SK-N-SH (cell line): ENCODE results near the gene RHNO1. TPM values are rescaled to one million over a fixed set of nuclear protein-coding genes. Genes with fewer than 3 reads are reported as not detected.

ENCODE experiments used
- CTCF ChIA-PET: fragments of 300-600, 350-600 bp; formaldehyde crosslinking; extraction: SDS; loops from one replicate; lab custom pipeline; 2021; lab: Yijun Ruan, JAX
- POLR2A ChIA-PET: fragments of 350-600 bp; sonication (Branson Sonifier 250); formaldehyde crosslinking; extraction: SDS; loops from one replicate; lab custom pipeline; 2020; ENCODE audit warnings: antibody characterized with exemption, inconsistent platforms; lab: Yijun Ruan, JAX
- DNase-seq: peaks from one replicate; pipeline ENCODE4 v3.0.0; 2012
- H2AFZ ChIP-seq: fragments of 200-600 bp; sonication (generic); 2 replicates; pipeline ENCODE4 v1.8.1; 2016; ENCODE audit warnings: antibody characterized with exemption, mild to moderate bottlenecking, low read depth
- H3F3A ChIP-seq: fragments of 200-600 bp; sonication (generic); replicated peaks from 2 replicates; pipeline ENCODE3; 2016; ENCODE audit warnings: antibody characterized with exemption, mild to moderate bottlenecking; ENCODE audit not compliant: insufficient read depth
- H3K27ac ChIP-seq, 2 experiments: fragments of 200-500 bp in 1 of 2; fragments of 200-600 bp in 1 of 2; sonication (Bioruptor generic) in 1 of 2; sonication (generic), shearing (Covaris generic) in 1 of 2; 2 replicates each; pipeline versions ENCODE4 v1.5.1 to v1.6.1; 2014 to 2016; ENCODE audit warnings: low read depth in 2 of 2, inconsistent platforms in 1 of 2, low read length in 1 of 2, mild to moderate bottlenecking in 1 of 2, mixed read lengths in 1 of 2
- H3K27me3 ChIP-seq: fragments of 200-600 bp; sonication (generic), shearing (Covaris generic); 2 replicates; pipeline ENCODE4 v1.6.1; 2016; ENCODE audit warnings: mixed run types; ENCODE audit not compliant: insufficient read depth
- H3K36me3 ChIP-seq, 2 experiments: fragments of 200-500 bp in 1 of 2; fragments of 200-600 bp in 1 of 2; sonication (Bioruptor generic) in 1 of 2; sonication (generic) in 1 of 2; replicated peaks in 1 of 2; 2 replicates each; pipeline versions ENCODE3 to v1.5.1; 2014 to 2016; ENCODE audit warnings: low read length in 1 of 2, mild to moderate bottlenecking in 1 of 2; ENCODE audit not compliant: insufficient read depth in 2 of 2, control insufficient read depth in 1 of 2
- H3K4me1 ChIP-seq, 2 experiments: fragments of 200-500 bp in 1 of 2; fragments of 200-600 bp in 1 of 2; sonication (Bioruptor generic) in 1 of 2; sonication (generic), shearing (Covaris generic) in 1 of 2; 2 replicates each; pipeline versions ENCODE4 v1.5.1 to v1.6.1; 2014 to 2016; ENCODE audit warnings: low read depth in 1 of 2, low read length in 1 of 2, mixed run types in 1 of 2; ENCODE audit not compliant: insufficient read depth in 2 of 2, control insufficient read depth in 1 of 2
- H3K4me2 ChIP-seq: fragments of 200-600 bp; sonication (generic), shearing (Covaris generic); 2 replicates; pipeline ENCODE4 v1.6.1; 2017; ENCODE audit warnings: mixed run types
- H3K4me3 ChIP-seq, 2 experiments: fragments of 200-500 bp in 1 of 2; fragments of 200-600 bp in 1 of 2; sonication (Bioruptor generic) in 1 of 2; sonication (generic), shearing (Covaris generic) in 1 of 2; 2 replicates each; pipeline versions ENCODE4 v1.5.1 to v1.8.1; 2014 to 2016; ENCODE audit warnings: low read depth in 2 of 2, inconsistent platforms in 1 of 2, low read length in 1 of 2, mild to moderate bottlenecking in 1 of 2, mixed read lengths in 1 of 2, moderate library complexity in 1 of 2
- H3K79me2 ChIP-seq: fragments of 200-600 bp; sonication (generic); 2 replicates; pipeline ENCODE4 v1.8.1; 2017; ENCODE audit warnings: mild to moderate bottlenecking; ENCODE audit not compliant: insufficient read depth
- H3K9ac ChIP-seq: fragments of 200-600 bp; sonication (generic); 2 replicates; pipeline ENCODE4 v1.6.1; 2017; ENCODE audit warnings: mixed run types
- H3K9me2 ChIP-seq: fragments of 200-600 bp; sonication (generic); 2 replicates; pipeline ENCODE4 v1.6.1; 2017; ENCODE audit warnings: mixed run types
- H3K9me3 ChIP-seq: fragments of 200-600 bp; sonication (generic); 2 replicates; pipeline ENCODE4 v1.6.1; 2017; ENCODE audit warnings: mixed run types, mild to moderate bottlenecking, moderate library complexity
- H4K20me1 ChIP-seq: fragments of 200-600 bp; sonication (generic); 2 replicates; pipeline ENCODE4 v1.6.1; 2017; ENCODE audit warnings: mild to moderate bottlenecking, mixed run types; ENCODE audit not compliant: insufficient read depth
- EP300 ChIP-seq, 2 experiments: IDR thresholded peaks; 2 replicates each; pipeline versions ENCODE4 v1.4.0 to v1.6.1; 2012; ENCODE audit warnings: borderline replicate concordance in 1 of 2, low read depth in 1 of 2, low read length in 1 of 2
- GABPA ChIP-seq: IDR thresholded peaks from 2 replicates; pipeline ENCODE4 v1.4.0; 2012; ENCODE audit warnings: low read depth, mild to moderate bottlenecking
- JUND ChIP-seq: IDR thresholded peaks from 2 replicates; pipeline ENCODE4 v1.4.0; 2012
- MXI1 ChIP-seq: IDR thresholded peaks from 2 replicates; pipeline ENCODE4 v1.6.1; 2012; ENCODE audit warnings: mild to moderate bottlenecking, low read depth, low read length, improper control_type of control experiment
- NFIC ChIP-seq: IDR thresholded peaks from 2 replicates; pipeline ENCODE4 v1.4.0; 2012; ENCODE audit warnings: borderline replicate concordance
- NRF1 ChIP-seq: IDR thresholded peaks from 2 replicates; pipeline ENCODE4 v1.6.1; 2012; ENCODE audit warnings: low read depth, mild to moderate bottlenecking, low read length
- RFX5 ChIP-seq: IDR thresholded peaks from 2 replicates; pipeline ENCODE4 v1.6.1; 2012; ENCODE audit warnings: mild to moderate bottlenecking, improper control_type of control experiment, low read length
- TEAD4 ChIP-seq: IDR thresholded peaks from 2 replicates; pipeline ENCODE4 v1.4.0; 2012; ENCODE audit warnings: mild to moderate bottlenecking, borderline replicate concordance; ENCODE audit not compliant: insufficient read depth
- WGBS: methylation state at CpG from one replicate; pipeline ENCODE4 v1.1.6; 2017; ENCODE audit warnings: low lambda C conversion rate; 5-methylcytosine and 5-hydroxymethylcytosine counted together
- polyA plus RNA-seq, 3 experiments: library from polyadenylated mRNA; depleted of rRNA; stranded (reverse); fragments of >200 nt; gene quantifications; 2 replicates each; pipeline ENCODE4 v1.2.3, GENCODE V29; 2012
- TF ChIP-seq, protein P1 (sequence below): IDR thresholded peaks from 2 replicates; pipeline ENCODE4 v1.4.0; 2012; ENCODE audit warnings: low read depth, borderline replicate concordance
- TF ChIP-seq, protein P2 (sequence below): fragments of 150-350 bp; IDR thresholded peaks from 2 replicates; pipeline ENCODE4 v1.6.1; 2016; ENCODE audit warnings: mild to moderate bottlenecking, low read depth, low read length

The RHNO1 gene
- polyA plus RNA-seq, 1 of the 3 experiments (the other 2 are of a cell fraction): 28.9 TPM

DNA sequence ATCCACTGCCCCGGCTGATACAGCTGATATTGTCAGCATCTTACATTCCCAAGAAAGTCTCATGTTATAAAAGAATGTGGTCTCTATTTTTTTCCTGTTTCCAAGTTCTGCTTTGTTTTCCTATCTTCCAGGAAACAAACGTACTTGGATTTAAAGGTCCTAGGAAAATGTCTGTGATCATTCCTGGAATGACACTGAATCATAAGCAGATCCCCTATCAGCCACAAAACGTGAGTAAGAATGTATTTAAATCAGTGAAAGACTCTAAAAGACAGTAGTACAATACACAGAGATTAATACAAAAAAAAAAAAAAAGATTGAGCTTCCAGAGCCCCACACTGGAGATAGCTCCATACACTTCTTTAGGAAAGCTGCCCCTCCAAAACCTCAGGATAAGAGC is 60.5 kb downstream of the RHNO1 start:
- CTCF ChIA-PET: interaction anchor here (1.8 kb wide), 1 partner anchor 52 kb away, joined by 5 read pairs; no protein-coding TSS in a partner anchor
- DNase-seq: no peak
- Histone ChIP-seq H3K9ac (no peak overlapping the region), H3K79me2 (no peaks in the 10 kb centered on the region), H3F3A (no peaks in the 10 kb centered on the region), H2AFZ (no peak overlapping the region), H3K9me2 (no peaks in the 10 kb centered on the region), H3K27me3 (no peaks in the 10 kb centered on the region), H3K27ac (no peak overlapping the region), H3K4me1 (no peaks in the 10 kb centered on the region), H3K4me2 (no peak overlapping the region), H4K20me1 (no peaks in the 10 kb centered on the region), H3K36me3 (peaks cover 34 to 51% of the 10 kb centered on the region in 2 experiments), H3K4me3 (no peak overlapping the region), H3K9me3 (no peaks in the 10 kb centered on the region)
- POLR2A ChIA-PET: no interaction called here
- WGBS: 91% methylated on average over 3 of the region's 3 CpGs
- TF ChIP-seq NRF1 (no peak), NFIC (no peak), MXI1 (no peak), GABPA (no peak), JUND (no peak), TEAD4 (no peak), RFX5 (no peak), EP300 (IDR thresholded peaks at IDR 0.05; ENCODE audit: borderline replicate concordance in 1 of 2, low read depth in 1 of 2, low read length in 1 of 2) (no peak)
- TF ChIP-seq, protein P1, sequence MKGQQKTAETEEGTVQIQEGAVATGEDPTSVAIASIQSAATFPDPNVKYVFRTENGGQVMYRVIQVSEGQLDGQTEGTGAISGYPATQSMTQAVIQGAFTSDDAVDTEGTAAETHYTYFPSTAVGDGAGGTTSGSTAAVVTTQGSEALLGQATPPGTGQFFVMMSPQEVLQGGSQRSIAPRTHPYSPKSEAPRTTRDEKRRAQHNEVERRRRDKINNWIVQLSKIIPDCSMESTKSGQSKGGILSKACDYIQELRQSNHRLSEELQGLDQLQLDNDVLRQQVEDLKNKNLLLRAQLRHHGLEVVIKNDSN: no peak
- TF ChIP-seq, protein P2, sequence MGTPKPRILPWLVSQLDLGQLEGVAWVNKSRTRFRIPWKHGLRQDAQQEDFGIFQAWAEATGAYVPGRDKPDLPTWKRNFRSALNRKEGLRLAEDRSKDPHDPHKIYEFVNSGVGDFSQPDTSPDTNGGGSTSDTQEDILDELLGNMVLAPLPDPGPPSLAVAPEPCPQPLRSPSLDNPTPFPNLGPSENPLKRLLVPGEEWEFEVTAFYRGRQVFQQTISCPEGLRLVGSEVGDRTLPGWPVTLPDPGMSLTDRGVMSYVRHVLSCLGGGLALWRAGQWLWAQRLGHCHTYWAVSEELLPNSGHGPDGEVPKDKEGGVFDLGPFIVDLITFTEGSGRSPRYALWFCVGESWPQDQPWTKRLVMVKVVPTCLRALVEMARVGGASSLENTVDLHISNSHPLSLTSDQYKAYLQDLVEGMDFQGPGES: no peak

Other genes with a start within 250 kb of the RHNO1 start
- gene FKBP4, start 82.3 kb upstream of the RHNO1 start, polyA plus RNA-seq (2012; rRNA removed): 53.2 and 57.7 TPM in 2 replicates
- gene ITFG2, start 64.6 kb upstream of the RHNO1 start, polyA plus RNA-seq (2012; rRNA removed): 27.2 and 30.1 TPM in 2 replicates
- not detected in 2 replicates for gene NRIP2, start 42.2 kb upstream of the RHNO1 start, polyA plus RNA-seq (2012; rRNA removed)
- not detected in 2 replicates for gene TEX52, start 20.2 kb upstream of the RHNO1 start, polyA plus RNA-seq (2012; rRNA removed)
- 17.0 and 29.9 TPM in 2 replicates for gene FOXM1, start within 50 bp of the RHNO1 start, polyA plus RNA-seq (2012; rRNA removed)
- gene TULP3, start 13.7 kb downstream of the RHNO1 start, polyA plus RNA-seq (2012; rRNA removed): 22.6 and 24.0 TPM in 2 replicates
- gene TEAD4, start 82.2 kb downstream of the RHNO1 start, polyA plus RNA-seq (2012; rRNA removed): 21.1 and 27.1 TPM in 2 replicates
- gene TSPAN9, start 200.2 kb downstream of the RHNO1 start, polyA plus RNA-seq (2012; rRNA removed): 34.9 and 40.1 TPM in 2 replicates